ENCODE results near the gene TTN. TPM values are rescaled to one million over a fixed set of nuclear protein-coding genes. Genes with fewer than 3 reads are reported as not detected.

Gene TTN
- total and polyA plus RNA-seq, 5 donors from 2014 or later, result 2.0 to 153 (median 3.1) TPM

- H3K27ac Mint-ChIP-seq, result no peak overlapping the region
- no peaks in the 10 kb centered on the region for H3K27me3 ChIP-seq (ENCODE audit: control insufficient read depth, insufficient read depth, low read length)
- H3K36me3 Mint-ChIP-seq, result peaks cover 72% of the 10 kb centered on the region
- no peak overlapping the region for H3K4me3 ChIP-seq (ENCODE audit: low read depth, low read length)
- peaks cover 62% of the 10 kb centered on the region for H3K36me3 ChIP-seq (ENCODE audit: control insufficient read depth, insufficient read depth, low read length)
- peaks cover 0 to 4% (median 0%) of the 10 kb centered on the region in 4 donors for H3K4me1 Mint-ChIP-seq
- peaks cover 22 to 32% of the 10 kb centered on the region in 2 experiments for H3K9me3 ChIP-seq (ENCODE audit: control insufficient read depth in 2 of 2, low read length in 2 of 2)
- no peak for DNase-seq
- peaks cover 0 to 33% (median 13%) of the 10 kb centered on the region in 7 donors for H3K9me3 Mint-ChIP-seq
- no peak for ATAC-seq (ENCODE audit: low read depth in 2 of 2)
- no peak overlapping the region for H3K27ac ChIP-seq (ENCODE audit: insufficient read depth, low read length, poor library complexity, severe bottlenecking)
- H3K27me3 Mint-ChIP-seq, result no peaks in the 10 kb centered on the region
- no peak overlapping the region for H3K4me3 Mint-ChIP-seq
- H3K4me1 ChIP-seq (ENCODE audit: control insufficient read depth, insufficient read depth, low read length, poor library complexity, severe bottlenecking), result no peaks in the 10 kb centered on the region
These were observed 232.4 kb downstream of the TTN start for GRCh38 chr2:178574789-178575188.

DNA sequence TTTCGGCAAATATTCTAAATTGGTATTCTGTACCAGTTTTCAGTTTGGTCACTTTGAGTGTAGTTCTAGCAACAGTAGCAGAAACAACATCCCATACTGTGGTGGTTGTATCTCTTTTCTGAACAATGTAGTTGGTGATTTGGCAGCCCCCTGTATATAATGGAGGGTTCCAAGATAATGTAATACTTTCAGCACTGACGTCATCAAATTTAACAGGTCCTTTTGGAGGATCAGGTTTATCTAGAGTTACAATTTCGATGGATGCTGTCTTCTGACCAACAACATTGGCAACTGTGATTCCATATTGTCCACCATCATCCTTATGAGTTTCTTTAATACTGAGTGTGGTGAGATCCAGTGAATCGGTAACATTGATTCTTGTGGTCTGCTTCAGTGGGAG is 239.0 kb downstream of the TTN start:
- H3K9me3 Mint-ChIP-seq, result peaks cover 5 to 78% (median 32%) of the 10 kb centered on the region in 7 donors
- H3K4me3 ChIP-seq (ENCODE audit: low read depth, low read length), result no peak overlapping the region
- no peak overlapping the region for H3K27ac Mint-ChIP-seq
- DNase-seq, result no peak
- H3K4me1 ChIP-seq (ENCODE audit: control insufficient read depth, insufficient read depth, low read length, poor library complexity, severe bottlenecking), result no peaks in the 10 kb centered on the region
- no peak overlapping the region for H3K4me3 Mint-ChIP-seq
- no peaks in the 10 kb centered on the region for H3K27me3 Mint-ChIP-seq
- no peaks in the 10 kb centered on the region for H3K27me3 ChIP-seq (ENCODE audit: control insufficient read depth, insufficient read depth, low read length)
- peaks cover 44% of the 10 kb centered on the region for H3K36me3 Mint-ChIP-seq
- peaks cover 22% of the 10 kb centered on the region for H3K36me3 ChIP-seq (ENCODE audit: control insufficient read depth, insufficient read depth, low read length)
- ATAC-seq (ENCODE audit: low read depth in 2 of 2), result no peak
- H3K9me3 ChIP-seq (ENCODE audit: control insufficient read depth in 2 of 2, low read length in 2 of 2), result peaks cover 75 to 90% of the 10 kb centered on the region in 2 experiments
- H3K27ac ChIP-seq (ENCODE audit: insufficient read depth, low read length, poor library complexity, severe bottlenecking), result no peak overlapping the region
- peaks cover 0 to 2% (median 0%) of the 10 kb centered on the region in 4 donors for H3K4me1 Mint-ChIP-seq

DNA sequence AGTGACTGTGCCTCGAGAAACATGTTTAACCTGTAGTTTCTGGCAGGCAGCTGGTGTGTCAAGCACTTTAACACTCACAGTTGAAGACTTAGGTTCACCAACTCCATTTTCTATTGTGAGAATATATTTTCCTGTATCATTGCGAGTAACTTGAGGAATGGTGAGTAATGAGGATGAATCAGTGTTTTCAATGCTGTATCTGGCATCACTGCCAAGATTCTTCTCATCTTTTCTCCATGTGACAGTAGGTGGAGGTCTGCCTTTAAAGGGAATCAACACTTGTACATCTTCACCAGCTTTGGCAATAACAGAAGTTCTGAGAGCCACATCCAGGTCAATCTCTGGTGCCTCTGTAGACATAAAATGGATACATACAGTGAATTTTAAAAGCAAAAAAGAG is 254.2 kb downstream of the TTN start:
- DNase-seq (no peak), ATAC-seq (ENCODE audit: low read depth in 2 of 2) (no peak)
- Histone ChIP-seq H3K9me3 (ENCODE audit: control insufficient read depth in 2 of 2, low read length in 2 of 2) (no peaks in the 10 kb centered on the region), H3K36me3 (ENCODE audit: control insufficient read depth, insufficient read depth, low read length) (peaks cover 89% of the 10 kb centered on the region), H3K27me3 (ENCODE audit: control insufficient read depth, insufficient read depth, low read length) (no peaks in the 10 kb centered on the region), H3K27ac (ENCODE audit: insufficient read depth, low read length, poor library complexity, severe bottlenecking) (no peak overlapping the region), H3K4me3 (ENCODE audit: low read depth, low read length) (no peak overlapping the region), H3K4me1 (ENCODE audit: control insufficient read depth, insufficient read depth, low read length, poor library complexity, severe bottlenecking) (no peaks in the 10 kb centered on the region)
- no peak overlapping the region for H3K27ac Mint-ChIP-seq
- no peaks in the 10 kb centered on the region for H3K4me1 Mint-ChIP-seq
- H3K27me3 Mint-ChIP-seq, result no peaks in the 10 kb centered on the region
- H3K9me3 Mint-ChIP-seq, result peaks cover 0 to 10% (median 0%) of the 10 kb centered on the region in 7 donors
- peaks cover 89% of the 10 kb centered on the region for H3K36me3 Mint-ChIP-seq
- no peak overlapping the region for H3K4me3 Mint-ChIP-seq

GRCh38 chr2:178550352-178550751 is 256.9 kb downstream of the TTN start:
- Mint-ChIP-seq H3K9me3 (peaks cover 0 to 2% (median 0%) of the 10 kb centered on the region in 7 donors), H3K27ac (no peak overlapping the region), H3K4me1 (no peaks in the 10 kb centered on the region), H3K4me3 (no peak overlapping the region), H3K27me3 (no peaks in the 10 kb centered on the region), H3K36me3 (peaks cover 93% of the 10 kb centered on the region)
- ATAC-seq (ENCODE audit: low read depth in 2 of 2) (no peak), DNase-seq (peak in 1 of 3 donors; percentile 17)
- Histone ChIP-seq H3K4me3 (ENCODE audit: low read depth, low read length) (no peak overlapping the region), H3K4me1 (ENCODE audit: control insufficient read depth, insufficient read depth, low read length, poor library complexity, severe bottlenecking) (no peaks in the 10 kb centered on the region), H3K9me3 (ENCODE audit: control insufficient read depth in 2 of 2, low read length in 2 of 2) (no peaks in the 10 kb centered on the region), H3K27ac (ENCODE audit: insufficient read depth, low read length, poor library complexity, severe bottlenecking) (no peak overlapping the region), H3K27me3 (ENCODE audit: control insufficient read depth, insufficient read depth, low read length) (no peaks in the 10 kb centered on the region), H3K36me3 (ENCODE audit: control insufficient read depth, insufficient read depth, low read length) (peaks cover 98% of the 10 kb centered on the region)

DNA sequence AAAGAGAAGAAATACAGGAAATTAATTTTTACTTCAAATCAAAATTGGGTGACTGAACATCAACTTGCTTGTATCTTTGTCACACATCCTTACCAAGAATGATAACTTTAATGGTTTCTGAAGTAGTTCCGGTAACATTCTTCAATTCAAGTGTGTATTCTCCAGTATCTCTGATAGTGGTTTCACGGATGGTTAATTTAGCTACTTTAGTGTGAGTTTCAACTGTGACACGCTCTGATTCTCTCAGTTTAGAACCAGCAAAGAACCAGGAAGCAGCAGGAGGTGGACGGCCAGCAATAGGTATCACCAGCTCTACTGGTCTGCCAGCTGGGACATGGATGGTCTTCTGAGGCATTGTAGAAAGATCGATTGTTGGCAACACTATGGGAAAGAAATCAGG is 264.7 kb downstream of the TTN start:
- Mint-ChIP-seq H3K4me3 (no peak overlapping the region), H3K9me3 (no peaks in the 10 kb centered on the region), H3K27ac (no peak overlapping the region), H3K27me3 (no peaks in the 10 kb centered on the region), H3K36me3 (peaks cover 84% of the 10 kb centered on the region), H3K4me1 (peaks cover 0 to 7% (median 4%) of the 10 kb centered on the region in 4 donors)
- ATAC-seq (ENCODE audit: low read depth in 2 of 2) (no peak), DNase-seq (no peak)
- no peak overlapping the region for H3K27ac ChIP-seq (ENCODE audit: insufficient read depth, low read length, poor library complexity, severe bottlenecking)
- H3K9me3 ChIP-seq (ENCODE audit: control insufficient read depth in 2 of 2, low read length in 2 of 2), result no peaks in the 10 kb centered on the region
- no peaks in the 10 kb centered on the region for H3K4me1 ChIP-seq (ENCODE audit: control insufficient read depth, insufficient read depth, low read length, poor library complexity, severe bottlenecking)
- no peaks in the 10 kb centered on the region for H3K27me3 ChIP-seq (ENCODE audit: control insufficient read depth, insufficient read depth, low read length)
- no peak overlapping the region for H3K4me3 ChIP-seq (ENCODE audit: low read depth, low read length)
- peaks cover 98% of the 10 kb centered on the region for H3K36me3 ChIP-seq (ENCODE audit: control insufficient read depth, insufficient read depth, low read length)

DNA sequence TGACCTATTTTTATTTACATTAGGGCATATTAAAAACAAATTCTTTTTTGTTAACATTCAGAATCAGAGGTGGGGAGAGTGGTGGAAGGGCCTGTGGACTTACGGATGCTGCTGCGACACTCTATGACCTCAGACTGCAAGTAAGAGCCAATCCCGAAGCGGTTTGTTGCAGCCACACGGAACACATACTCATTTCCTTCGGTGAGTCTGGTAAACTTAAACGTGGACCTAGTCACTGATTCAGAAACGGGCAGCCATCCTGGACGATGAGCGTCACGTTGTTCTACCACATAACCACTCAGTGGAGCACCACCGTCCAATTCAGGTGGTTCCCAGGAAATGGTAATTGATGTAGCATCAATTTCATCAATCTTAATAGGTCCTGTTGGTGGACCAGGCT is 265.1 kb downstream of the TTN start:
- no peaks in the 10 kb centered on the region for H3K9me3 ChIP-seq (ENCODE audit: control insufficient read depth in 2 of 2, low read length in 2 of 2)
- Mint-ChIP-seq H3K36me3 (peaks cover 81% of the 10 kb centered on the region), H3K4me1 (peaks cover 0 to 7% (median 4%) of the 10 kb centered on the region in 4 donors), H3K27me3 (no peaks in the 10 kb centered on the region), H3K27ac (no peak overlapping the region), H3K9me3 (no peaks in the 10 kb centered on the region), H3K4me3 (no peak overlapping the region)
- no peak overlapping the region for H3K4me3 ChIP-seq (ENCODE audit: low read depth, low read length)
- DNase-seq (no peak), ATAC-seq (ENCODE audit: low read depth in 2 of 2) (no peak)
- H3K27me3 ChIP-seq (ENCODE audit: control insufficient read depth, insufficient read depth, low read length), result no peaks in the 10 kb centered on the region
- peaks cover 98% of the 10 kb centered on the region for H3K36me3 ChIP-seq (ENCODE audit: control insufficient read depth, insufficient read depth, low read length)
- H3K4me1 ChIP-seq (ENCODE audit: control insufficient read depth, insufficient read depth, low read length, poor library complexity, severe bottlenecking), result no peaks in the 10 kb centered on the region
- no peak overlapping the region for H3K27ac ChIP-seq (ENCODE audit: insufficient read depth, low read length, poor library complexity, severe bottlenecking)

- Mint-ChIP-seq H3K27ac (no peak overlapping the region), H3K36me3 (peaks cover 77% of the 10 kb centered on the region), H3K27me3 (no peaks in the 10 kb centered on the region), H3K4me3 (no peak overlapping the region), H3K9me3 (peaks cover 0 to 6% (median 0%) of the 10 kb centered on the region in 7 donors), H3K4me1 (peaks cover 4 to 14% (median 9%) of the 10 kb centered on the region in 4 donors)
- no peak for ATAC-seq (ENCODE audit: low read depth in 2 of 2)
- peaks cover 94% of the 10 kb centered on the region for H3K36me3 ChIP-seq (ENCODE audit: control insufficient read depth, insufficient read depth, low read length)
- no peaks in the 10 kb centered on the region for H3K27me3 ChIP-seq (ENCODE audit: control insufficient read depth, insufficient read depth, low read length)
- no peak overlapping the region for H3K27ac ChIP-seq (ENCODE audit: insufficient read depth, low read length, poor library complexity, severe bottlenecking)
- H3K4me3 ChIP-seq (ENCODE audit: low read depth, low read length), result no peak overlapping the region
- DNase-seq, result no peak
- no peaks in the 10 kb centered on the region for H3K4me1 ChIP-seq (ENCODE audit: control insufficient read depth, insufficient read depth, low read length, poor library complexity, severe bottlenecking)
- no peaks in the 10 kb centered on the region for H3K9me3 ChIP-seq (ENCODE audit: control insufficient read depth in 2 of 2, low read length in 2 of 2)
These were observed 271.2 kb downstream of the TTN start for GRCh38 chr2:178536037-178536436.

DNA sequence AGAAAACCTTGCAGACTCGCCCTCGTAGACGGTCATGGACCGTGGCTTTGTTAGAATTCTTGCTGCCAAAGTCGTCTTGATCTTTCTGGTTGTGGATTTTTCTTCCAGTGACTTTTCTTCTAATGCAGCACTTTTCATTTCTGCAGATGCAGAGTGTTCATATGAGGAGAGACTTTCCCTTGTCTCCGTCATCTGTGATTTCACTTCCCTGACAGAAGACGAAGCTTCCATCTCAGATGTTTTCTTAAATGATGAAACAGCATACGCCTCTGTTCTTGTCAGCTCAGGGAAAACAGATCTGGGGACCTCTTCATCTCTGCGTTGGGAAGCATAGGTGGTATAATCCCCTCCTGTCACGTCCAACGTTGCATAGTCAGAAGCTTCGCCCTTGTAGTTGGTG is 276.1 kb downstream of the TTN start:
- peaks cover 72% of the 10 kb centered on the region for H3K36me3 ChIP-seq (ENCODE audit: control insufficient read depth, insufficient read depth, low read length)
- peak overlapping the region in 2 of 3 donors; percentile 8 to 77 for H3K27ac Mint-ChIP-seq
- no peak for ATAC-seq (ENCODE audit: low read depth in 2 of 2)
- H3K9me3 Mint-ChIP-seq, result peaks cover 0 to 6% (median 0%) of the 10 kb centered on the region in 7 donors
- H3K27me3 Mint-ChIP-seq, result no peaks in the 10 kb centered on the region
- H3K27me3 ChIP-seq (ENCODE audit: control insufficient read depth, insufficient read depth, low read length), result no peaks in the 10 kb centered on the region
- H3K27ac ChIP-seq (ENCODE audit: insufficient read depth, low read length, poor library complexity, severe bottlenecking), result no peak overlapping the region
- DNase-seq, result no peak
- H3K4me1 ChIP-seq (ENCODE audit: control insufficient read depth, insufficient read depth, low read length, poor library complexity, severe bottlenecking), result no peaks in the 10 kb centered on the region
- H3K4me3 Mint-ChIP-seq, result peak overlapping the region in 1 of 4 donors; percentile 39
- H3K9me3 ChIP-seq (ENCODE audit: control insufficient read depth in 2 of 2, low read length in 2 of 2), result no peaks in the 10 kb centered on the region
- H3K4me1 Mint-ChIP-seq, result peaks cover 10 to 42% (median 25%) of the 10 kb centered on the region in 4 donors
- H3K4me3 ChIP-seq (ENCODE audit: low read depth, low read length), result no peak overlapping the region
- H3K36me3 Mint-ChIP-seq, result peaks cover 76% of the 10 kb centered on the region

Measured in CD4-positive, CD25-positive, alpha-beta regulatory T cell (primary cell).